ENCODE results near the gene IRAK1BP1.
A peak's percentile ranks its signal among the peaks of the same experiment; 100 is the strongest.
"Not testable (repeated sequence)": the region's sequence is repeated elsewhere in the genome, so short reads cannot be mapped to it uniquely, and the experiment has no call there.

IRAK1BP1 gene

DNA sequence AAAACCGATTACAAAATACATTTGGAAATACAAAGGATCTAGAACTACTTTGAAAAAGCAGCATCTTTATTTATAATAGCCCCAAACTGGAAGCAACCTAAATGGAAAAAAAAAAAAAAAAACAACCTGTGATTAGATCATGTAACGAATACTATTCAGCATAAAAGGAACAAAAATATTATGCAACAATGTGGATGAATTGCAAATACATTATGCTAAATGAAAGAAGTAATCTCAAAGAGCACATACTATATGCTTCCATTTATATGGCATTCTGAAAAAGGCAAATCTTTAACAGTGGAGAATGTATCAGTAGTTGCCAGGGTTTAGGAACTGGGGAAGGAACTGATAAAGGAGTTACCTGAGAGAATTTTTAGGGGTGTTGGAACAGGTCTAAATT lies 28.9 kb downstream of the IRAK1BP1 start:
- no peak for DNase-seq

DNA sequence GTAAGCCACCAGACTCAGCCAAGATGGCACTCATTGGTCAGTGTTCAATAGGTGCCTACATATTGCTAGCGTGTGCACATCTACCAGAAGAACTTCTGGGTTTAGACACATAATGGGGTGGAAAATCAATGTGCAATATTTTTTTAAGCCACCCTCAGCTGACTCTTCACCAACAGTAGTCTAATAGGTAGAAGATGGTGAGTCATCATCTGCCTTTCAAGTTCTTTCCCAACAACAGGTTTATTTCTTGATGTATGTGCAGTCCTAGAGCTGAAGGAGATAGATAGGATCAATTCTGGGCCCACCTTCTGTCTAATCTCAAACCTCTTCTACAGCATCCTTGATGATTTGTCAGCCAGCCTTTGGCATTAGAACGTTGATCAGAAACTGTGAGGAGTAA lies 41.3 kb downstream of the IRAK1BP1 start:
- no peak for DNase-seq

DNA sequence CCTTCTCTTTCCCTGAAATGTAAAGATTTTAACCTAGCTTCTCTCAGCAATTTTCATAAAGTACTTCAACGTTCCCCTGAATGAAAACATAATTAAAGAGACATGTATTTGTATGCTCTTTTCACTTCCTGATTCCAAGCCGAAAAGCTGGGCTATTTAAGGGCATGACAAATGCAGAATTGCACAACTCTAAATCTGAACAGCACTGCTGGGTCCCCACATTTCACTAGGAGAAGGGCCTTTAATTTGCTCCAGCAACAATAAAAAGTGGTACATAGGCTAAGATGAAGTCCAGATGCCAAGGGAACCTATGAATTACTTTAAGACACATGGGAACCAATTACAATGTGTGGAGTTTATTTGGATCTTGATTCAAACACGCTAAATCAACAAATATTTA lies 42.0 kb downstream of the IRAK1BP1 start:
- DNase-seq = peak; percentile 81

DNA sequence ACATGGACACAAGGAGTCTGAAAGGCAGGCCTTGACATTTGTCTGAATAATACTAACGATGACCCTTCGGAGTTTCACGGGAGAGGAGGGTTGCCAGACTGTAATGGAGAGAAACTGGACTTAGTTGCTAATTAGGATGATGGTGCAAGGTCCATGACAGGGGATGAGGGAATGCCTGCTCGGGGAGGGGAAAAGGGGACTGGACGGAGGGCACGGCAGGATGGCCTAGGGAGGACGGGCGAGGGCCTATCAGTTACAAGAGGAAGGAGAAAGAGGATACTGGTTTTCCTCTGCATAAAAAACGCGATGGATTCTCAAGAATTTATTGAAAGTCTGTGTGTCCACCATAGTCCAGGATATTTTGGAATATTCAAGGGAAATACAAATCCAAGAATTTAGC lies 42.7 kb downstream of the IRAK1BP1 start:
- DNase-seq = no peak

DNA sequence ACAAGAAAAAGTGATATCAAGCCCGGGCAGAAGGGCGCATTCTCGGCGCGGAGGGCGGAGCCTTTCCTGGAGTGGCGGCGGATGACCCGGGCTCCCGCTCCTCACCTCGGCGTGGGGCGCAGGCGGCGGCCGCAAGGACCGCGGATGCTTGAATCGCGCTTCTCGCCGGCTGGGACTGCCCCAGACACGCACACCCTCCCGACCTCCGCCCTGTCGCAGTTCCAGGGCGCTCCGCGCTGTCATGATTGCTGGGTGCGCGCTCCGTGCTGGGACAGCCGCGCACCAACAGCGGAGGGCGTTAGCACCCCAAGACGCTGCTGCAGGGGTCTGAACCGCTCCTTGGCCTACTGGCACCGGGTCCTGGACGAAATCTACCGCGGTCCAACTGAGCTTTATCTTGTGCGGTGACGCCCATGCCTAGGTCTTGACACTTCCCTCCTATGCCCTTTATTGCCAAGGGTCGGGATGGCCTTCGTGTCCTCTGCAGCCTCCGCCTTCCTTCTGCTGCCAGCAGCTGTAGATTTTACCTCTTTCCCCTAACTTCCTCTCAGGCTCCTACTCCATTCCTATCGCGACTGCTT lies 43.3 kb downstream of the IRAK1BP1 start:
- DNase-seq = no peak

DNA sequence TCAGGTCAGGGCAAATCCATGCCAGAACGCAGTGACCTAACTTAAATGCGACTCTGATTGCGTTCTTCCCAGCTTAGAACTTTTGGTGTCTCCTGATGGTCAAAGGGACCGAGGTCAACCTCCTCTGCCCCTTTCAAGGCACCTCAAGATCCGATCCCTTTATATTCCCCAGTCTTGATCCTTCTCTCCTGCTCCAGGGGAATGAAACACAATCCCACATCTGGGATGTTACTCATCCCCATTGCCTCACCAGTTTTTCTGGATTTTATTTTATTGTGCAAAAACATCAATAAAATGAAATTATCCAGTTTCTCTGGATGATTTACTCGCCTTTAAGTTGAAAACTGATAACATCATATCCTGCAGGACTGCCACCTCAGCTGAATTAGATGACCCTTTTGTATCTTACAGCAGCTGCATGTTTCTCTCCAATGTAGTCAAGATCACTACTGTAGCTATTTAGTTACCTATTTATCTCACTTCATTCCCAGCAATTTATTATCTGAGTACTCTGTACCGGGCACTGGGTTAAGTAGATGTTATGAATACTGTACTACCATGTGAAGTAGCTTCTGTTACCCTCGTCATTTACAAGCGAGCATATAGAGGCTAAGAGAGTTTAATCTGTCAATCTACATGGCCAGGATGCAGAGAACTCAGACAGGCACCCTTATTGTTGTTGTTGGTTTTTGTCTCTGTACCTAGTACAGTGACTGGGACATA lies 44.0 kb downstream of the IRAK1BP1 start:
- no peak for DNase-seq

DNA sequence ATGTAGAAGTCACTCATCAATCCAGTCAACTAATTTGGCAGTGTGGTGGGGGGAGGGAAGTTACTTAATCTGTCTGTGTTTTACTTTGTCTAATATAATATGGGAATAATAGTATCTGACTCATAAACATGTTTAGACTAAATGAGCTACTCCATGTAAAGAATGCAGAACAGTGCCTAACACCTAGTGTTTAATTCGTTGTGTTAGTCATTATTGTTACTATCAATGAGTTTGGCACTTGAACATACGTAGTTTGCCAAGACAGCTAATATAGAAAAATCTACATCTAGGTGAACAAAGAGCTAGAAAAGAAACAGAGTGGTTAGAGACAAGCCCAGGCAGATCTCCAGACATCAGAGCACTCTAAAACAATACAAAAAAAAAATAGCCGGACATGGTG lies 49.1 kb downstream of the IRAK1BP1 start:
- DNase-seq = no peak

DNA sequence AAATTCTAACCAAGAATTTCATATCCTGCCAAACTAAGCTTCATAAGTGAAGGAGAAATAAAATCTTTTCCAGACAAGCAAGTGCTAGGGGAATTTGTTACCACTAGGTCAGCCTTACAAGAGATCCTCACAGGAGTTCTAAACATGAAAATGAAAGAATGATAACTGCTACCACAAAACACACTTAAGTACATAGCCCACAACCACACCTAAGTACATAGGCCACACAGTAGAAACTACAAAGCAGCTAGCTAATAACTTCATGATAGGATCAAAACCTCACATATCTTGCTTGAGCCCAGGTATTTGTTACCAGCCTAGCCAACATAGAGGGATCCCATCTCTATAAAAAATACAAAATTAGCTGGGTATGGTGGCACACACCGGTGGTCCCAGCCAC lies 50.4 kb downstream of the IRAK1BP1 start:
- DNase-seq = no peak

DNA sequence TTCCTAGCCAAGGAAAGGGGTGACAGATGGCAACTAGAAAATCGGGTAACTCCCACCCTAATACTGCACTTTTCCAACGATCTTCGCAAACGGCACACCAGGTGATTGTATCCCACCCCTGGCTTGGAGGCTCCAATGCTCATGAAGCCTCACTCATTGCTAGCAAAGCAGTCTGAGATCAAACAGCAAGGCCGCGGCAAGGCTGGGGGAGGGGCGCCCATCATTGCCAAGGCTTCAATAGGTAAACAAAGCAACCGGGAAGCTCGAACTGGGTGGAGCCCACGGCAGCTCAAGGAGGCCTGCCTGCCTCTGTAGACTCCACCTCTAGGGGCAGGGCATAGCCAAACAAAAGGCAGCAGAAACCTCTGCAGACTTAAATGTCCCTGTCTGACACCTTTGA lies 53.8 kb downstream of the IRAK1BP1 start:
- DNase-seq = not testable (repeated sequence)

DNA sequence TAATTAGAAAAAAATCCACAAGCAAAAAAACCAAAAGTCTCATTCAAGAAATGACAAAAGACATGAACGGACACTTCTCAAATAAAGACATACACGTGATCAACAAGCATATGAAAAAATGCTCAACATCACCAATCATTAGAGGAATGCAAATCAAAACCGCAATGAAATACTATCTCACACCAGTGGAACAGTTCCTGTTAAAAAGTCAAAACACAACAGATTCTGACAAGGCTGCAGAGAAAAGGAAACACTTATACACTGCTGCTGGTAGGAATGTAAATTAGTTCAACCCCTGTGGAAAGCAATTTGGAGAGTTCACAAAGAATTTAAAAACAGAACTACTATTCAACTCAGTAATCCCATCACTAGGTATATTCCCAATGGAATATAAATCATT lies 58.0 kb downstream of the IRAK1BP1 start:
- DNase-seq = no peak

DNA sequence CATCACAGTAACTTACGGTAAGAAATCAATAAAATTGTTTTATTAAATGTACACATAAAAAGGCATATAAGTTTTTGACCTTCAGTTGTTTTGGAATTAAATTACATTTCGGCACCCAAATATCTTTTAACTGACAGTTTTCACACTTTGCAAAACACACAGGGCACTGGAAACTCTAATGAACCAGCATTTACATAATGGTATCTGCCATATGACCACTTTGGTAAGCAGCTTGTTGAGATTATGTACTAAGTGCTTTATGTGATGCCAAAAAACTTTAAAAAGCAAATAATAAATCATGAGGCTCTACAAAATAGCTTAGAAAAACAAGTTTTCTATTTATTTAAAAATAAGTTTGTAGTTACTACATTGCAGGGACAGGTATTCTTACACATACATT lies 68.2 kb downstream of the IRAK1BP1 start:
- DNase-seq = no peak

DNA sequence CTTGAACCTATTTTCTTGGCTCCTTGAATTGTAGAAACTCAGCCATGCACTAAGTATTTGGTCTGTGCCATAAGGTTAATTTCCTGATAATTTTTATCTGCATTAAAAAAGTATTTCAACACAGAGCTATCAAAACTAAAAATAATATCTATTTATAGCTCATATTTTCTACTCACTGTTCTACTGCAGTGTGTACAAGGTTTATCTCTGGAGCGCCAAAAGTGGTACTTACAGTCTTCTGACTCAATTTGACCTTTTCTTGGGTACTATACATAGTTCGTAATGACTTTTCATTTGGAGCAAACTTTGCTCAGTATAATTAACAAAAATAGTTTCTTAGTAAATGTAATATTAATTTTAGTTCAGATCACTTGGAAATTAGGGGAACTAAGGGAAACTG lies 69.2 kb downstream of the IRAK1BP1 start:
- no peak for DNase-seq

DNA sequence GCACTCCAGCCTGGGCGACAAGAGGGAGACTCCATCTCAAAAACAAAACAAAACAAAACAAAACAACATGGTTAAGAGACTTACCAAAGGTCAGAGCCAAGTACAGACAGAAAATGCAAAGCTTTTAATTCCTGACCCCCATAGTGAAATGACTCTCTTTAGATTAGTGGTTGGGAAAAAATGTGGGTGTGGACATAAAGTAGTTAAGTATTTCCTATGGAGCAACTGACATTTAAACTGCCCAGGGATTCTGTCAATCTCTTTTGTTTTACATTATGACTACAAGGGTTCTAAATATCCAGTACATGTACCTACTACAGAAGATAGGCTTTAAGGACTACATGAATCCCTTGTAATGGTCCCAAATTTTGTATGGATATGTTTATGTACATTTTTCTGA lies 75.1 kb downstream of the IRAK1BP1 start:
- peak; percentile 62 for DNase-seq

DNA sequence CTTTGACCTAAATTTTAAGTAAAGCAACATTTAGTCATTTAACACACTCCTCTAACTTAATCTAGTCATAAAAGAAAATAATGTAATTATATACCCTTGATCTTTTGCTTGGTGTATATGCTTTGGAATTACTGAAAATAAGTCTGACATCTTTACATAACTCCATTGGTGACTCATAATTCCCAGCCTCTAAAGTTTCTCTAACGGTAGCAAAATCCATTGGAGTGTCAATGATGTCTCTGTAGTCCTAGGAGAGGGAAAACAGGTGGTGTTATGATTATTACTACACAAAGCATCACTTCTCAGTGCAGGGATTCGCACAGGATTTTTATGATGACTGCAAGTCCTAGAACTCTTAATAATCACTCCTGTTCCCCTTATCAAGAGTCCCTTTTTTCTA lies 80.2 kb downstream of the IRAK1BP1 start:
- DNase-seq = peak; percentile 3

DNA sequence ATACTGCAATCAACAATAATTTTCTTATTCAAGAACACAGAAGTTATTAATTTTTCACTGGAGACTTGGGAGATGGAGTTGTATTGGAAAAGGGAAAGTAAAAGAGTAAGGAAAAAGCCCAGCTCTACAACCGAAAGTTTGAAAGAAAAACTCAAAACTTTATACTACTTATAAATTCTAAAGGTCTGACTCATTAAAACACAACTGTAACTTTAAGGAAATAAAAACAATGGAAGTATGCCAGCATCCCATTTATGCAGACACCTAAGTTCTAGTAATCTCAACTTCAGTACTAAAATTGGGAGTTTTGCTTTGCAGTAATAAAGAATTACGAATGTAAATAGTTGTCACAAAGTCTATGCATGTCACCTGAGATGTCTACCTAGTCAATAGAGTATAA lies 80.6 kb downstream of the IRAK1BP1 start:
- peak; percentile 29 for DNase-seq

DNA sequence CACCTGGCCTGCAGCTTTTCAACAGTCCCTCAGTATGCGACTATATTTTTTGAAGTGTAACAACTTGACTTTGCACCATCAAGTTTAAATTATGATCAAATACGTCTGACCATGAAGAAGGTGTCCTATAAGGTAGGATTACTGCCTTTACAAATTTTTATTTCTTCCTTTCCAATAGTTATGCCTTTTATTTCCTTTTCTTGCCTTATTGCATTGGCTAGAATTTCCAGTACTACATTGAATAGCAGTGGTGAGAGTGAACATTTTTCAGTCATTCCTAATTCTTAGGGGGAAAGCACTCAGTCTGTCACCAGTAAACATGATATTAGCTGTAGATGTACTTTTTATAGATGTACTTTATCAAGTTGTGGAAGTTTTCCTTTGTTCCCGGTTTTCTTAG lies 81.4 kb downstream of the IRAK1BP1 start:
- DNase-seq = no peak

DNA sequence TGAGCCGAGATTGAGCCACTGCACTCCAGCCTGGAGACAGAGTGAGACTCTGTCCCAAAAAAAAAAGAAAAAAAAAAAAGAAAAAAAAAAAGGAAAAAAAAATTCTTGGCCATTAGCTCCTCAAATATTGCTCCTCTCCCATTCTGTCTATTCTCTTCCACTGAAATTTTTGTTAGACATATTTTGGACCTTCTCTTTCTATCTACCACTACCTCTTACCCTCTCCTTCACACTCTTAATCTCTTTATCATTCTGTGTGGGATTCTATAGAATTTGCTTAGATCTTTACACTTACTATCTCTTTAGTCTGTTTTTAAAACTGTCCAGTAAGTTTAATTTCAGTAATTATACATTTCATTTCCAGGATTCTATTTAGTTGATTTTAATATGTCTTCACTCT lies 85.0 kb downstream of the IRAK1BP1 start:
- no peak for DNase-seq
